Measurements from ENCODE around the gene ZNF607. TPM values are rescaled to one million over a fixed set of nuclear protein-coding genes. Genes with fewer than 3 reads are reported as not detected.

The ZNF607 gene
- total RNA-seq, 2 donors from 2014 or later, result 21.6 to 24.0 TPM

- no peak for DNase-seq
- H3K27ac ChIP-seq (ENCODE audit: low read depth, low read length), result no peak overlapping the region
- H3K4me3 ChIP-seq (ENCODE audit: low read length), result peak overlapping the region; percentile 39
- peaks cover 49% of the 10 kb centered on the region for H3K9me3 ChIP-seq (ENCODE audit: control insufficient read depth, low read length)
- peaks cover 23% of the 10 kb centered on the region for H3K36me3 ChIP-seq (ENCODE audit: control insufficient read depth, insufficient read depth, low read length)
- H3K4me3 Mint-ChIP-seq, result no peak overlapping the region
- H3K27ac Mint-ChIP-seq, result no peak overlapping the region
- 75 to 77% methylated on average over 4 to 5 of the region's 5 CpGs for WGBS, 2 experiments (ENCODE audit: insufficient coverage in 1 of 2, insufficient read length in 1 of 2)
- peaks cover 78% of the 10 kb centered on the region for H3K9me3 Mint-ChIP-seq
- H3K4me1 ChIP-seq (ENCODE audit: control insufficient read depth, insufficient read depth, low read length), result no peaks in the 10 kb centered on the region
- no peaks in the 10 kb centered on the region for H3K27me3 Mint-ChIP-seq (ENCODE audit: insufficient read depth)
- no peaks in the 10 kb centered on the region for H3K27me3 ChIP-seq (ENCODE audit: control insufficient read depth, insufficient read depth, low read length, poor library complexity, severe bottlenecking)
- no peak for TF ChIP-seq CTCF (conservative IDR thresholded peaks at IDR 0.05)
- H3K4me1 Mint-ChIP-seq, result no peaks in the 10 kb centered on the region
- H3K36me3 Mint-ChIP-seq (ENCODE audit: low read depth), result peaks cover 84% of the 10 kb centered on the region
- H3K9ac ChIP-seq (ENCODE audit: extremely low read depth, low read length, poor library complexity, severe bottlenecking), result no peak overlapping the region
Observed at GRCh38 chr19:37738371-37738770, 18.8 kb upstream of the ZNF607 start.

GRCh38 chr19:37725181-37725580 lies 5.6 kb upstream of the ZNF607 start:
- DNase-seq, result no peak
- Histone ChIP-seq H3K4me3 (ENCODE audit: low read length) (no peak overlapping the region), H3K9ac (ENCODE audit: extremely low read depth, low read length, poor library complexity, severe bottlenecking) (no peak overlapping the region), H3K36me3 (ENCODE audit: control insufficient read depth, insufficient read depth, low read length) (no peaks in the 10 kb centered on the region), H3K4me1 (ENCODE audit: control insufficient read depth, insufficient read depth, low read length) (no peaks in the 10 kb centered on the region), H3K27me3 (ENCODE audit: control insufficient read depth, insufficient read depth, low read length, poor library complexity, severe bottlenecking) (no peaks in the 10 kb centered on the region), H3K9me3 (ENCODE audit: control insufficient read depth, low read length) (no peaks in the 10 kb centered on the region), H3K27ac (ENCODE audit: low read depth, low read length) (no peak overlapping the region)
- Mint-ChIP-seq H3K4me3 (no peak overlapping the region), H3K27ac (no peak overlapping the region), H3K27me3 (ENCODE audit: insufficient read depth) (no peaks in the 10 kb centered on the region), H3K9me3 (no peaks in the 10 kb centered on the region), H3K4me1 (no peaks in the 10 kb centered on the region), H3K36me3 (ENCODE audit: low read depth) (no peaks in the 10 kb centered on the region)
- TF ChIP-seq CTCF (conservative IDR thresholded peaks at IDR 0.05), result no peak
- WGBS, 2 experiments (ENCODE audit: insufficient coverage in 1 of 2, insufficient read length in 1 of 2), result 97 to 100% methylated on average over 1 to 2 of the region's 2 CpGs

- H3K9me3 Mint-ChIP-seq, result peaks cover 2% of the 10 kb centered on the region
- DNase-seq, result no peak
- H3K4me3 Mint-ChIP-seq, result peak overlapping the region; percentile 86
- H3K4me1 Mint-ChIP-seq, result peaks cover 16% of the 10 kb centered on the region
- peaks cover 2% of the 10 kb centered on the region for H3K36me3 ChIP-seq (ENCODE audit: control insufficient read depth, insufficient read depth, low read length)
- peaks cover 18% of the 10 kb centered on the region for H3K36me3 Mint-ChIP-seq (ENCODE audit: low read depth)
- no peak for TF ChIP-seq CTCF (conservative IDR thresholded peaks at IDR 0.05)
- peaks cover under 1% of the 10 kb centered on the region for H3K9me3 ChIP-seq (ENCODE audit: control insufficient read depth, low read length)
- H3K9ac ChIP-seq (ENCODE audit: extremely low read depth, low read length, poor library complexity, severe bottlenecking), result no peak overlapping the region
- 10 to 26% methylated on average over 2 to 8 of the region's 8 CpGs for WGBS, 2 experiments (ENCODE audit: insufficient coverage in 1 of 2, insufficient read length in 1 of 2)
- H3K27me3 Mint-ChIP-seq (ENCODE audit: insufficient read depth), result no peaks in the 10 kb centered on the region
- H3K4me3 ChIP-seq (ENCODE audit: low read length), result peak overlapping the region; percentile 85
- no peak overlapping the region for H3K27ac Mint-ChIP-seq
- H3K27me3 ChIP-seq (ENCODE audit: control insufficient read depth, insufficient read depth, low read length, poor library complexity, severe bottlenecking), result no peaks in the 10 kb centered on the region
- H3K4me1 ChIP-seq (ENCODE audit: control insufficient read depth, insufficient read depth, low read length), result no peaks in the 10 kb centered on the region
- no peak overlapping the region for H3K27ac ChIP-seq (ENCODE audit: low read depth, low read length)
Observed at GRCh38 chr19:37719927-37720265, 335 bp upstream of the ZNF607 start.
